Renal pelvis (tissue), 4 donors: ENCODE data around the gene MAP3K6. TPM values are rescaled to one million over a fixed set of nuclear protein-coding genes. Genes with fewer than 3 reads are reported as not detected.

Source experiments
- DNase-seq: peaks from one replicate; pipeline ENCODE4 v3.0.0-alpha.2; 2013
- polyA plus RNA-seq, 3 donors: library from polyadenylated mRNA; unstranded; fragments of 120-200 nt; gene quantifications; one replicate each; pipeline ENCODE4 v1.2.1, GENCODE V29; 2013; ENCODE audit not compliant: insufficient read length in 3 of 3

The MAP3K6 gene
- polyA plus RNA-seq, 3 donors: 9.4 to 11.4 (median 9.7) TPM

DNA sequence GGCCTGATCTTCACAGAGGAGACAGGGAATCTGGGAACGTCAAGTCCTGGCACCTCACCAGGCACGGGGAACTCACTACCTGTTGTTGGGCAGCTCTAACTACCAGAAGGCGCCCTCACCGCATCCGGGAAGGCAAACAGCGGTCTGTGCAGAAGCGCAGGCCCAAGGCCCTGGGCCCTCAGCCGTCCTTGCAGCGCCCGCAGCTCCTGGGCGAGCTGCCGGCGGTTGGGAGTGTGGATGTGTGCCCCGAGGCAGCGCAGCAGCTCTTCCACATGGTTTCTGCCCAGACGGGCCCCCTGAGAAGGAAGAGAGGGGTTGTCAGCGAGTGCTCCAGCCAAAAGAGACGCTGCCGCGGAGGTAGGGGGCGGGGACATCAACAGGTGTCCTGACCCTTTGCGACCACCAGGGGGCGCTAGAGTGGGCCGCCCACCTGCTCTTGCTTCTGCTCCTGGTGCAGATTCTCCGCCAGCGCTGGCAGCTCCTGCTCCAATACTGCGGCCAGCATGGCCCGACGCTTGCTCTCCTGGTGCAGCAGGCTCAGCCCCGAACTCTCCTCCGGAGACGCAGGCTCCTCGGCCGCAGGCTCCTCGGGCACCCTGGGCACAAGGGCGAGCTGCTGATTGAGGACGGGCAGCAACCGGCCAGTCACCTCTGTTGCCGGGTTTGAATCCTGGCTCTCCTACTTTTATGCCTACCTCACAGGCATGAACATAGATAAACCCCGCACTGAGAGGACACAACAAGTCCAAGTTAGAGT lies 9.3 kb downstream of the MAP3K6 start:
- no peak for DNase-seq

DNA sequence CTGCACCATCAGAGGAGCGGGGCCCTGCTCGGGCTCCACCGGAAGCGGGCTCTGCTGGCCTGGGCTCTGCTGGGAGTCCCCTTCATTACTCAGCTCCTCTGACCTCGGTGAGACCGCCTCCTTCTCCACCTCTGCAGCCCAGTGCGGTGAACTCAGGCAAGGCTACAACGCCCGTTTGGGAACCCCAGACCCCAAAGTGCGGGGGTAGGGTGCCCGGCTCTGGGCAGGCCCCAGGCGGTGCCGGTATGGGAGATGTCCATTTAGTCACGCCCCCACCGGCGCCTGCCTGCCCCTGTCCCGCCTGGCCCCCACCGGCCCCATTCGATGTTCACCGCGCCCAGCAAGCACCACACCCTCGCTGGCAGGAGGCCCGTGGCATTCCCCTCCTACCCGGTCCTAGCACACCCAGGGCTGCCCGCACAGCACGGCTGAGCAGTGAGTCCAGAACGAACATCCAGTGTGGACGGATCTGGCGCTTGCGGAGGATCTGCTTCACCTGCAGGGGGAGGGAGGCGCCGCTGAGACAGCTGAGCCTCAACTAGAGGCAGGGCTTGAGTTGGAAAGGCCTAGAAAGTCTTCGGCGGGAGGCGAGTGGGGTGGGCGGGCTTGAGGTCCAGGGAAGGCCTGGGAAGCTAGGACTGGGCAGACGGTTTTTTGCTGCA lies 10.0 kb downstream of the MAP3K6 start:
- no peak for DNase-seq

DNA sequence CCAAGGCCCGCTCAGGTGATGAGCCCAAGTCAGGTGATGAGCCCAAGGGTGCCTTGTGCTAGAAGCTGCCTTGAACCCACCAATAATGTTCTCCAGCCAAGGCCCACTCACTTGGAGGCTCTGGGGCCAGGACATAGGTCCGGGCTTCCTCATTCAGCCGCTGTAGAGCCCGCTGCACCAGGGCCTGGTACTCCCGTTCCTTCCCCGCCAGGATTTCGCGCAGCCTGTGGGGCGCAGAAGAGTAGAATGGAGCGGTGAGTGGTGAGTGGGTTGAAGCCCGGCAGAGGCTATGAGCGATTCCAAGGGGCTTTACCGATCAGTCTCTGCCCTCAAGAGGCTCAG lies 10.5 kb downstream of the MAP3K6 start:
- no peak for DNase-seq

DNA sequence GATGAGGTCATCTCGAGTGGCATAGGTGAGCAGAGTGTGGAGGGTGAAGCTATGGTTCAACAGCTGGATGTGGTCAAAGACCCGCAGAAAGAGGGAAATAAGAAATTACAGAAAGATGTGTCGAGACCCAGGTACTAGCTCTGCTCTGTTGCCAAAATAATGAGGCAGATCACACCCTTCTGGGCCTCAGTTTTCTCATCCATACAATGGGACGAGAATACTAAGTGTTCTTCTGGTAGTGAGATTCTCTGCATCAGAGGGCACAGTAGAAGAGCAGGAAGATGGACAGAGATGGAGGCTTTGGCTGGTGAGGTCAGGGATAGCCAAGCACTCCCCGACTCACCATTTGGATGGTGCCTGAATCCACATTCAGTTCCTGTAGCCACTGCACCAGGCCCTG lies 11.1 kb downstream of the MAP3K6 start:
- no peak for DNase-seq

DNA sequence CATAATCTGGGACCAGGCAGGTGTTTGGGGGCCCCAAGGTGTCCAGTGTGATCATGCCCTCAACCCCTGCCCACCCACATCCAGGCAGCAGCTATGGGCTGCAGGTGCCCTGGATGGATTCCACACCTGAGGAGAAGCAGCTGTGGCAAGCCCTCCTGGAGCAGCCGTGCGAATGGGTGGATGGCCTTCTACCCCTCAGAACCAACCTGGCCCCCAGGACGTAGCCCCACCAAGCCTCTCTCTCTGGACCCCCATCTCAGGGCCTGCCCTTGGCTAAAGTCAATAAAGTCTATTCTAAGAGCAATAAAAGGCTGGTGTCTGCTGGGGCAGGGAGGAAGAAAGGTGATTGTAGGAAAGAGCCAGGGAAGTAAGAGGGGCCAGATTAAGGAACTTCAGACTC lies 13.1 kb downstream of the MAP3K6 start:
- DNase-seq: no peak

DNA sequence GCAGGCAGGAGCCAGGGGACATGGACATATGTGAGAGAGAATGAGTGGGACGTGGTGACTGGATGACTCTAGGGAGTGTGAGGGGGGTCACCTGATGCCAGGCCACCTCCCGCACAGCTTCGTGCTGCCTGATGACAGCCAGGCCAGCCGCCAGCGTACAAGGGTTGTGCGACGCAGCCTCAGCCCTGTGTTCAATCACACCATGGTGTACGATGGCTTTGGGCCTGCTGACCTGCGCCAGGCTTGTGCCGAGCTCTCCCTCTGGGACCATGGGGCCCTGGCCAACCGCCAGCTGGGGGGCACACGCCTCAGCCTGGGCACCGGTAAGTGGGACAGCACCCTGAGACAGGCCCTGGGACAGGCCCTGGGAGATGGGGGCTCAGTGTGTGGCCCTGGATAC lies 13.6 kb downstream of the MAP3K6 start:
- DNase-seq: no peak

DNA sequence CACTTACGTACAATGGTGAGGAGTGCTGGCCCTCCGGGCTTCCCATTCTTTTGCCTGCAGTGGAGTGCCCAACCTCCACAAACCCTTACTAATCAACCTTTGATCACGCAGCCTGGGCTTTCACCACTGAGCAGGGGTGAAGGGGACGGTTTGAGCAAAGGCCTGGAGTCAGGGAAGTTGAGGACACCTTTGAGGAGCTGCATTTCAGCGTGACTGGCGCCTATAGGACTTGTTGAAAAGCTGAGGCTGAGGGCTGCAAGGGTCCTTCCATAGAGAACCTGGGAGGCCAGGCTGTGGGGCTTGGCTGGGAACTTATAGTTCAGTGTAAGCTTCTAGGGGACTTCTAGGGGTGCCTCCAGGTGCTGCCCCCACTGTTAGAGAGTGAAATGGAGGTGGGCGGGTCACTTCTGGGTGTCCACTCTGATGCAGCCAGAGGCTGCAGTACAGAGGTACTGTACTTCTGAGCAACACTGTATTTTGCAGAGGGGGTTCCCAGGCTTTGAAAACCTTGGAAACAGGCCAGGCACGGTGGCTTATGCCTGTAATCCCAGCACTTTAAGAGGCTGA lies 15.1 kb downstream of the MAP3K6 start:
- no peak for DNase-seq

DNA sequence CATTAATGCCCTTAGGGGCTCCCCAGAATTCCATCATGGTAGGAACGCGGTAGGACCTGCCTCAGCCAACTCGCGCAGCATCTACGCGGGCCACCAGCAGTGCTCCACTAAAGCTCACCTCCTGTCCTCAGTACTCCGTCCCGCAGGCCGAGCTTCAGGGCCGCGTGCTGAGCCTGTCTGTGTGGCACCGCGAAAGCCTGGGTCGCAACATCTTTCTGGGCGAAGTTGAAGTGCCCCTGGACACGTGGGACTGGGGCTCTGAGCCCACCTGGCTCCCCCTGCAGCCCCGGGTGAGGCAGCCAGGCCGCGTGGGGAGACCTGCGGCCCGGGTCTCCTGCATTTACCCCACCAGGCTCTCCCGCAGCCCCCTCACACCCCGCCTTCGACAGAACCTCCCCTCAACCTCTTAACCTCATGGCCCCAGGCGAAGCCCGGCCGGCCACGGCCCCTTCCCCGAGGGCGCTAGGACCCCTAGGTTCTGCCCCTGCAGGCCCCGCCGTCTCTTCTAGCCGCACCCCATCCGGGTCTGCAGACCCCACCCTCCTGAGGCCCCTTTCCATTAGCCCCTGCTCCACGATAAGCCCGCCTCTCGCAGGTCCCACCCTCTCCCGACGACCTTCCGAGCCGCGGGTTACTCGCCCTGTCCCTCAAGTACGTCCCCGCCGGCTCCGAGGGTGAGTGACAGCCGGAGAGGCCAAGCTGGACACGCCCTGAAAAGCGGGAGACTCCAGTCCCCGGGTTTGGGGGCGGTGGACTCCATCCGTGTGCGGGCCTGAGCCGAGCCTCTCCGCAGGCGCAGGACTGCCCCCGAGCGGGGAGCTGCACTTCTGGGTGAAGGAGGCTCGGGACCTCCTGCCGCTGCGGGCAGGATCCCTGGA lies 15.9 kb downstream of the MAP3K6 start:
- no peak for DNase-seq

DNA sequence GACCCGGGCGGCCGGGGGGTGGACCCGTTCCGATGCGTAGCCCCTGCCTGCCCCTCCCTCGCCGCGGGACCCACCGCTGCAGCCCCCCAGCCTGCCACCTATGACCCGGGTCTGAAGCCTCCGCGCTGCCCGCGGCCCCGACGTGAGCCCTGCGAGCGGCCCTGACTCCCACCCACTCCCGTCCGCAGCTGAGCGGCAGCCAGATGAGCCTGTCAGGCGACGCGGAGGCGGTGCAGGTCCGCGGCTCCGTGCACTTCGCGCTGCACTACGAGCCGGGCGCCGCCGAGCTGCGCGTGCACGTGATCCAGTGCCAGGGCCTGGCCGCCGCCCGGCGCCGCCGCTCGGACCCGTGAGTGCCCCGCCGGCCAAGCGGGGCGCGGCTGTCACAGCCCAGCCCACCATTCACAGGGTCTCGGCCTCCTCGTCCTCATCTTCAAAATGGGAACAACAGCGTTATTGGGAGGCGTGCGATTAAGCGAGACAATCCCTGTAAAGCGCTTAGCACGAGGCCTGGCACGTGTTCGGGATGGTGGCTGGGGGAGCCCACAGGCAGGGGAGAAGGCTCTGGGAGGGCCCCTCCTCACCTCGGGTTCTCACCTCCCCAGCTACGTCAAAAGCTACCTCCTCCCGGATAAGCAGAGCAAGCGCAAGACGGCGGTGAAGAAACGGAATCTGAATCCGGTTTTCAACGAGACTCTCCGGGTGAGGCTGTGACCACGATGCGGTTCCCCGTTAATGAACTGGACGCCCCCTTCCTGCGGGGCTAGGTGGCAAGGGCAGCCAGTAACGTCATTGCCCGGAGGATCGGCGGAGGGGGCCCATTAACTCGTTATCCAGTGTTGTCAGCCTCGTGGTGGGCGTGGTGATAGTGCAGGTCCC lies 16.7 kb downstream of the MAP3K6 start:
- no peak for DNase-seq

DNA sequence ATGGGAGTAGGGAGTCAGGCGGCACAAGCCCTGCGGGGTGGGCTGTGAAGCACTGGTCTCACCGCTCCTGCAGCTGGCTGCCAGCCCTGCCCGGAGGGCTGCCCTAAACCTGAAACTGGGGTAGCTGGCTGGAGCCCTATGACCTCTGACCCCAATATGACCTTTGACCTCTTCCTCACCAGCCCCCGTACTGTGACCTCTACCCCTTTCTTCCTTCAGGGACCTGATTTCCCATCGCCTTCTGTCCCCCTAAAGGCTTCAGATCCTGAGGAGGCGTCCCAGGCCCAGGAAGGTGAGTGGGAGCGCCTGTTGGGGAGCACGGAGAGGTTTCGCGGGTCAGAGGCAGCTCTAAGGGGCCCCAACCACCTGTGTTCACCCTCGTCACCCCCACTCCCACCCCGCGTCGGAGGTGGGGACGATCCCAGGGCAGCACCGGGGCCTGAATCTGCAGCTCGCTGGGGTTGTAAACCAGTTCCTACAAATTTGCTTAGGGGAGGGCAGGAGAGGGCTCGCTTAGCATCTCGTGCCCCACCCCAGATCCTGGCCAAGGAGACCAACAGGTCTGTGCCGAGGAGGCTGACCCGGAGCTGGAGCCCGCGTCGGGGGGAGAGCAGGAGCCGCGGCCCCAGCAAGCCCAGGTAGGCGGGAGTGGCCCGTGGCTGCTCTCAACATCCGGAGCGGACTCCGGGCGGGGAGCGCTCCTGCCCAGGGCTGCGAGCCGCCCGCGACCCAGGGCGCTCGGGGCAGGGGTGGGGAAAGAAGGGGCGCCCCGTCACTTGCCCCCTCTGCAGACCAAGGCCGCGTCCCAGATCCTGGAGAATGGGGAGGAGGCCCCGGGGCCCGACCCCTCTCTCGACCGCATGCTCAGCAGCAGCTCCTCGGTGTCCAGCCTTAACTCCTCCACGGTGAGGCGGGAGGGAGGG lies 17.6 kb downstream of the MAP3K6 start:
- no peak for DNase-seq

DNA sequence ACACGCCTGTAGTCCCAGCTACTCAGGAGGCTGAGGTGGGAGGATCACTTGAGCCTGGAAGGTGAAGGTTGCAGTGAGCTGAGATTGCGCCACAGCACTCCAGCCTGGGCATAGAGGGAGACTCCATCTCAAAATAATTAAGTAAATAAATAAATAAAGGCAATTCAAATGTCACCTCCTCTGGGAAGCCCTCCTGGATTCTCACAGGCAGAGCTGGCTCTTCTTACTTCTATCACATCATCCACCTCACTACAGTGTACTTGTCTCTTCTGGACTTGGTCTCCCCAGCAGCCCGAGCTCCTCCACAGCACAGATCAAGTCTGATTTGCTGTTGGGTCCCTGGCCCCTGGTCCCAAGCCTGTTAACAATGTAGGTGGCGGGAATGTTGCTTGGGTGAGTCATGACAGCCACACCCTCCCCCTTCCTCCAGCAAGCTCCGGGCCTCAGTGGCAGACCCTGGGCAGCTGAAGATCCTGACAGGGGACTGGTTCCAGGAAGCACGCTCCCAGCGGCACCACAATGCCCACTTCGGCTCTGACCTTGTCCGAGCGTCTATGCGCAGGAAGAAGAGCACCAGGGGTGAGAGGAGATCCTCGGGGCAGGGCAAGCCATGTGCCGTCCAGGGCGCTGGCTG lies 19.7 kb downstream of the MAP3K6 start:
- DNase-seq: no peak

DNA sequence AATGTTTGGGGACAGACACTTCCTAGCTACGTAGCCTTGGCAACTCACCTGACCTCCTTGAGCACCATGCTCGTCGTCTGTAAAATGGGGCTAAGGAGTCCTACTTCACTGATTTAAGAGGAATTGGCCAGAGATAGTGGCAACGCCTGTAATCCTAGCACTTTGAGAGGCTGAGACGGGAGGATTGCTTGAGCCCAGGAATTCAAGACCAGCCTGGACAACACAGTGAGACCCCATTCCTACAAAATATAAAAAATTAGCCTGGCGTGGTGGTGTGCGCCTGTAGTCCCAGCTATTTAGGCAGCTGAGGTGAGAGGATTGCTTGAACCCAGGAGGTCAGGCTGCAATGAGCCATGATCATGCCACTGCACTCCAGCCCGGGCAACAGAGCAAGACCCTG lies 20.4 kb downstream of the MAP3K6 start:
- no peak for DNase-seq

DNA sequence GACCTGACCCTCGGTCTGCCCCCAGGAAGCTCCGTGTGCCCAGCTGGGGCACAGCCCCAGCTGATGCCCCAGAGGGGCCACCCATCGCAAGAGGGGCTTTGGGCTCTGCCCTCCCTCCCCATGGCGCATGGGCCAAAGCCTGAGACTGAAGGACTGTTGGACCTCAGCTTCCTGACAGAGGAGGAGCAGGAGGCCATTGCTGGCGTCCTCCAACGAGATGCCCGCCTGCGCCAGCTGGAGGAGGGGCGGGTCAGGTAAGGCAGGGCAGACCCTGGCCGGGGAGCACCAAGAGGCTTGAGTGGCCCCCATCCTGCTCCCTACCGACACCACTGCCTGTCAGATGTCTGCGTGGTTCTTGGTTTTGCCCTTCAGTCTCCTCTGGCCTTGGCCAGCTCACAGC lies 21.5 kb downstream of the MAP3K6 start:
- DNase-seq: no peak

DNA sequence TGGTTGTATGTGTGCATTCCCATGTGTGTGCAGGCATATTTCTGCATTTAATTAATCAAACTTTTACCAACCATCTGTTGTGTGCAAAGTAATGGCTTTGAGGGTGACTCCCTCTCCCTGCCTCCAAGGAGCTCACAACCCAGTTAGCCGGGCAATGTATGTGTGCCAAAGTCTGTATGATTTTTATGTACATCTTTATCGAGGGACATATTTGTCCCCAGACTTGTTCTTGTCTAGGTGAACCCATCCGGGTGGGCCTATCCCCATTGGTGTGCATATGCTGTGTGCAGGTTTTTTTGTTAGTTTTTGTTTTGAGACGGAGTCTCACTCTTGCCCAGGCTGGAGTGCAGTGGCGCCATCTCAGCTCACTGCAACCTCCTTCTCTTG lies 23.1 kb downstream of the MAP3K6 start:
- no peak for DNase-seq

DNA sequence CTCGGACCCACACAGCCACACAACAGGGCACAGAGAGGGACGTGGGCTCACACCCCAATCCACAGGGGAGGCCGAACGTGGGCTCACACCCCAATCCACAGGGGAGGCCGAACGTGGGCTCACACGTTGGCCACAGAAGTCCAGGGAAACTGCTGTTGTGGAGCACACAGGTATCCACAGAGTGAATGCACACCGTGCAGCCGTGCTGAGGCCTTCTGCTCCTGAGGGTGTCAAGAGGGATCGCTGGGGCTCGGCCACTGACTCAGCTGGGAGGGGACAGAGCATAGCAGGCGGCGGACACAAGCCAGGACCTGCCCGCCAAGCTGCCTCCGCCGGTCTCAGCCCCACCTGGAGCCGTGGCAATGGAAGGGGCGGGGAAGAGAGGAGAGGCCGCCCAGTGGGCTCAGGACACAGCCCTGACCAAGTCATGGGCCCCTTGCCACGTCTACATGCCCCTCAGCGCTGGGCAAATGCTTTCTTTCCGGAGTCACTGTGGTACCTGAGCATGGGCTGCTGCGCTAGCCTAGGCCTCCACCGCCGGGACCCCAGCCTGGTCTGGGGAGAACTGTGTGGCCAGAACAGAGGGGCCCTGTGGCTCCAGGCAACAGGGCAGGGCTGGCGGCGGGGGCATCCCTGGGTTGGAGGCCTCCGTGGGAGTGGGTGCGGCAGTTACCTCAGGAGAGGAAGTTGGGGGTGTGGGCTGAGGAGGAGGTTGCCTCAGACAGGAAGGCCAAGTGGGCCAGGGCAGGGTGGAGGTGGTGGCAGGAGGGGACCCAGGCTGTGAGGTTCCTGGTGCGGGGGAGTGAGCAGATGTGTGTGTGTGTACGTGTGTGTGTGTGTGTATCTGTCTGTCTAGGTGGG lies 23.8 kb downstream of the MAP3K6 start:
- no peak for DNase-seq

DNA sequence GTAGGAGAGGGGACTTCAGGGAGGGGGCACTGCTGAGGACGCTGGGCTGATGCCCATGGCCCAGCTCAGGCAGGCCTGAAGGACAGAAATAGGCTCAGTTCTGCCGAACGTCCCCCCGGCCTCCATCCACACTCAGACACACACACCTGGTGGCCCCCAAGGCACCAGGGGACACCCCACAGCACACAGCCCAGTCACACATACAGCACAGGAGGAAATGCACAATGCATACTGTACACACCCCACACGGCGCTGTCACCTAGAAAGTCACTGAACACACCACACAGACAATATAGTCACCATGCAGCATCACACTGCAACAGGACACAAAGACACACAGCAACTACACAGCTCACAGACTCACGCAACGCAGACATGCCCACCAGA lies 24.4 kb downstream of the MAP3K6 start:
- DNase-seq: no peak

DNA sequence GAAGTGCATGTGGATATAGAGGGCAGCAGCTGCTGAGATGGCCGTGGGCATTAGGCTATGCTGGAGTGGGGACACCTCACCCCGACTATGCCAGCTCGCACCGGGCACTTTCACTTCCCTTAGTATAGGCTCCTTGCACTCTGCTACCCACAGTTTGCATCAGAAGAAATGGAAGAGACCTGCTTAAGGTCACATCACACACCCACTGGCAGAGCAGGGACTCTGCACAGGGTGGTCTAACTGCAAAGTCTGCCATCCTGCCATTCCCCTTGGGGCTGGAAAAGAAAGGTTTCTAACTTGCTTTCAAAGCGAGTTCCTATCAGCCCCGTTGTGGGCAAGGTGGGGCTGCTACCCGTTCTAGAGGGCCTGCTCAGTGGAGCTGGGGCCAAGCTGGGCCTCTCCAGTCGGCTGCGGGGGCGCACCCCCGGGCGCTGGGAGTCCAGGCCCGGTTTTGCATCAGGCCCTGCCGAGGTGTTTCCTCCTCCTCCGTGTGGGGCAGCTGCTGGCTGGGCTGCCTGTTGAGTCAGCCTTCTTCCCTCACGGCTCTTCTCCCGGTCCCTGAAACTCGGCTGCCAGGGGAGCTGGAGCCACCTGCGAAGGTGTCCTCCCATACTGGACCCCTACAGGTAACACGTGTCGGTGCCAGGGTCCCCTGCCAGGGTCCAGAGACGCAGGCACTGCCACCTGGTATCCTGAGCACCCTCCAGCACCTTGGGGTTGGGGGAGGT lies 25.1 kb downstream of the MAP3K6 start, which contains the start of gene SYTL1:
Gene SYTL1 (plus strand): TSS at position 498 of the 728 bp plus-strand sequence. CDS start 3,313 bp downstream, outside the sequence.
- no peak for DNase-seq

DNA sequence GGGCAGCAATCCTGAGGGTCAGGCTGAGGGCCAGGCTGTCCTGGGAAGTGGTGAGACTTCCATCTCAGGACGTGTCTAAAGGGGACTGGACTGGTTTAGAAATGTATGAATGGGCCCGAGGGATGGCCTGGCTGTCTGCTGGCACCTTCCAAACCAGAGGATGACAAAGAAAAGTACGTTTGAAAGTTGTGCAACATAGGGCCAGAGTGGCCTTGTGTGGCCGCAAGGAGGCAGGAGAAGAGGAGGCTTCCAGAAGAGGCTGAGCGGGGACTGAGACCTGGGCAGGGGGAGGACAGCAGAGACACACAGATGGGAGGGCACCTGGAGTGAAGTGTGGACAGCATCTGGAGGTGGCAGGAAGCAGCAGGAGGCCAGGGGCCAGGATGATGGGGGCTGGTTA lies 27.5 kb downstream of the MAP3K6 start:
- DNase-seq: no peak
